DND-41 (cell line): Measurements from ENCODE around the gene MICB.

Source experiments
- ATAC-seq: fragments of 200-7000 bp; cut with Tn5 transposase; 3 replicates; pipeline ENCODE4 v1.9.1; 2021; ENCODE audit warnings: low read depth; ENCODE audit not compliant: insufficient read depth
- DNase-seq: peaks from one replicate; pipeline ENCODE4 v3.0.0-alpha.2; 2020
- H2AFZ ChIP-seq: 2 replicates; pipeline ENCODE4 v1.6.0; 2012; ENCODE audit warnings: low read depth, low read length
- H3K27ac ChIP-seq: 2 replicates; pipeline ENCODE4 v1.5.1; 2012; ENCODE audit warnings: low read length, inconsistent platforms
- H3K27me3 ChIP-seq: fragments of 200-600 bp; sonication (generic); 2 replicates; pipeline ENCODE4 v1.6.0; 2012; ENCODE audit warnings: low read length, mild to moderate bottlenecking, inconsistent platforms; ENCODE audit not compliant: insufficient read depth, poor library complexity
- H3K36me3 ChIP-seq: 2 replicates; pipeline ENCODE4 v1.5.1; 2012; ENCODE audit warnings: low read length, inconsistent platforms; ENCODE audit not compliant: insufficient read depth
- H3K4me1 ChIP-seq: 2 replicates; pipeline ENCODE4 v1.5.1; 2012; ENCODE audit warnings: mild to moderate bottlenecking, low read length; ENCODE audit not compliant: insufficient read depth
- H3K4me2 ChIP-seq: 2 replicates; pipeline ENCODE4 v1.6.0; 2012; ENCODE audit warnings: mild to moderate bottlenecking, moderate library complexity, low read length, inconsistent platforms; ENCODE audit not compliant: insufficient read depth
- H3K4me3 ChIP-seq, 2 experiments: fragments of 200-600 bp in 1 of 2; shearing (Covaris generic) in 1 of 2; 2 replicates each; pipeline ENCODE4 v1.5.1; 2012 to 2016; ENCODE audit warnings: inconsistent platforms in 2 of 2, low read length in 2 of 2, mild to moderate bottlenecking in 2 of 2, low read depth in 1 of 2, moderate library complexity in 1 of 2
- H3K79me2 ChIP-seq: 2 replicates; pipeline ENCODE4 v1.6.0; 2012; ENCODE audit warnings: low read length, inconsistent platforms; ENCODE audit not compliant: insufficient read depth
- H3K9ac ChIP-seq: 2 replicates; pipeline ENCODE4 v1.6.0; 2012; ENCODE audit warnings: low read depth, mild to moderate bottlenecking, inconsistent platforms, low read length, moderate library complexity
- H3K9me3 ChIP-seq: 2 replicates; pipeline ENCODE4 v1.5.1; 2012; ENCODE audit warnings: low read length, moderate library complexity, mild to moderate bottlenecking, inconsistent platforms; ENCODE audit not compliant: insufficient read depth, severe bottlenecking
- H4K20me1 ChIP-seq: 2 replicates; pipeline ENCODE4 v1.6.0; 2012; ENCODE audit warnings: low read length; ENCODE audit not compliant: insufficient read depth
- CTCF ChIP-seq: IDR thresholded peaks from 2 replicates; pipeline ENCODE4 v1.5.1; 2012; ENCODE audit warnings: borderline replicate concordance, low read length, moderate library complexity, mild to moderate bottlenecking; ENCODE audit not compliant: poor library complexity, severe bottlenecking; ENCODE audit errors: extremely low read depth
- EZH2 ChIP-seq: IDR thresholded peaks from 3 replicates; pipeline ENCODE4 v1.6.1; 2012; ENCODE audit warnings: borderline replicate concordance, low read depth, mild to moderate bottlenecking, moderate library complexity, low read length, inconsistent platforms; ENCODE audit not compliant: severe bottlenecking

Gene MICB

GRCh38 chr6:31479933-31480535, 17.9 kb upstream of the MICB start:
- Histone ChIP-seq H3K9me3 (no peaks in the 10 kb centered on the region), H3K27me3 (no peaks in the 10 kb centered on the region), H3K79me2 (no peaks in the 10 kb centered on the region), H3K36me3 (no peaks in the 10 kb centered on the region), H4K20me1 (no peaks in the 10 kb centered on the region; the same call in 1 of the 2 replicates), H2AFZ (no peak overlapping the region), H3K9ac (no peak overlapping the region), H3K27ac (no peak overlapping the region), H3K4me1 (no peaks in the 10 kb centered on the region), H3K4me3 (no peak overlapping the region), H3K4me2 (no peak overlapping the region)
- ATAC-seq (no peak), DNase-seq (no peak)
- TF ChIP-seq EZH2 = no peak
- TF ChIP-seq CTCF = no peak

GRCh38 chr6:31480574-31480973, 17.4 kb upstream of the MICB start:
- no peaks in the 10 kb centered on the region for H3K27me3 ChIP-seq
- TF ChIP-seq EZH2 (no peak), CTCF (no peak)
- no peak overlapping the region for H3K27ac ChIP-seq
- H3K4me1 ChIP-seq = no peaks in the 10 kb centered on the region
- H3K36me3 ChIP-seq = no peaks in the 10 kb centered on the region
- H3K4me2 ChIP-seq = no peak overlapping the region
- H3K9me3 ChIP-seq = no peaks in the 10 kb centered on the region
- no peak for DNase-seq
- no peak overlapping the region for H3K9ac ChIP-seq
- H3K4me3 ChIP-seq = no peak overlapping the region
- ATAC-seq = no peak
- no peaks in the 10 kb centered on the region; the same call in 1 of the 2 replicates for H4K20me1 ChIP-seq
- no peaks in the 10 kb centered on the region for H3K79me2 ChIP-seq
- no peak overlapping the region for H2AFZ ChIP-seq

- Histone ChIP-seq H3K36me3 (no peaks in the 10 kb centered on the region), H4K20me1 (no peaks in the 10 kb centered on the region; the same call in 1 of the 2 replicates), H2AFZ (no peak overlapping the region), H3K27ac (no peak overlapping the region), H3K9ac (no peak overlapping the region), H3K79me2 (no peaks in the 10 kb centered on the region), H3K4me3 (no peak overlapping the region), H3K4me2 (no peak overlapping the region), H3K27me3 (no peaks in the 10 kb centered on the region), H3K4me1 (no peaks in the 10 kb centered on the region), H3K9me3 (no peaks in the 10 kb centered on the region)
- TF ChIP-seq CTCF = no peak
- no peak for TF ChIP-seq EZH2
- ATAC-seq = no peak
- no peak for DNase-seq
These were observed 14.6 kb upstream of the MICB start for GRCh38 chr6:31483392-31483791.
